Measurements from ENCODE around the gene ZSWIM1.

GRCh38 chr20:45899046-45899835 lies 18.2 kb downstream of the ZSWIM1 start:
- TF ChIP-seq CTCF (IDR thresholded peaks at IDR 0.05) (no peak), POLR2A (IDR thresholded peaks at IDR 0.05) (no peak)

Data from testis (tissue), 2 donors.